Activated CD4-positive, alpha-beta memory T cell treated with anti-CD3 and anti-CD28 coated beads, Interleukin-2, amount 10 ng/mL, durations not matched to agents 7 days and 5 days (primary cell): Measurements from ENCODE around the gene PLD6. TPM values are rescaled to one million over a fixed set of nuclear protein-coding genes. Genes with fewer than 3 reads are reported as not detected.

Source experiments
- CTCF ChIA-PET: fragments of 350-600 bp; sonication (Branson Sonifier 250); formaldehyde crosslinking; loops from one replicate; lab custom pipeline; 2021; ENCODE audit warnings: antibody characterized with exemption, inconsistent platforms; lab: Charles Lee
- POLR2A ChIA-PET: fragments of 350-600 bp; sonication (Branson Sonifier 250); formaldehyde crosslinking; loops from one replicate; lab custom pipeline; 2021; ENCODE audit warnings: antibody characterized with exemption; lab: Charles Lee
- DNase-seq: peaks from one replicate; pipeline ENCODE4 v3.0.0-alpha.2; 2020
- H3K27ac Mint-ChIP-seq: one replicate; pipeline ENCODE4 v1.8.0; 2021; ENCODE audit warnings: mild to moderate bottlenecking, mixed read lengths
- H3K27me3 Mint-ChIP-seq: one replicate; pipeline ENCODE4 v1.8.0; 2021; ENCODE audit warnings: mixed read lengths
- H3K36me3 Mint-ChIP-seq: one replicate; pipeline ENCODE4 v1.8.0; 2021; ENCODE audit warnings: low read depth, mixed read lengths
- H3K4me1 Mint-ChIP-seq: one replicate; pipeline ENCODE4 v1.8.0; 2021; ENCODE audit warnings: mixed read lengths
- H3K4me3 Mint-ChIP-seq: one replicate; pipeline ENCODE4 v1.8.0; 2021; ENCODE audit warnings: mild to moderate bottlenecking, mixed read lengths
- H3K9me3 Mint-ChIP-seq: one replicate; pipeline ENCODE4 v1.8.0; 2021; ENCODE audit warnings: mixed read lengths
- total RNA-seq, 2 experiments: library from RNA; stranded (reverse); gene quantifications; one replicate each; pipeline ENCODE4 v1.2.3, GENCODE V29; 2021

The PLD6 gene
- total RNA-seq, 2 experiments from 2014 or later, result 6.3 to 6.6 TPM

- Mint-ChIP-seq H3K36me3 (peaks cover 83% of the 10 kb centered on the region), H3K27ac (peak overlapping the region; percentile 97), H3K4me3 (peak overlapping the region; percentile 75), H3K9me3 (no peaks in the 10 kb centered on the region), H3K27me3 (no peaks in the 10 kb centered on the region), H3K4me1 (peaks cover 94% of the 10 kb centered on the region)
- DNase-seq, result peak; percentile 58
- ChIA-PET POLR2A (interaction anchor here (0.6 to 5.4 kb wide), 12 partner anchors 9 to 100 kb away, joined by 3 to 45 read pairs (median 5); partner anchors contain the start of genes COPS3, FLCN and PLD6), CTCF (interaction anchor here (1.3 to 2.3 kb wide), 2 partner anchors 11 to 38 kb away, joined by 4 to 10 read pairs; no protein-coding TSS in a partner anchor)
These were observed 26.0 kb downstream of the PLD6 start for GRCh38 chr17:17180141-17180603.

GRCh38 chr17:17179371-17179827 is 26.7 kb downstream of the PLD6 start:
- ChIA-PET CTCF (interaction anchor here (1.3 to 2.3 kb wide), 2 partner anchors 11 to 37 kb away, joined by 4 to 10 read pairs; no protein-coding TSS in a partner anchor), POLR2A (interaction anchor here (0.6 to 5.4 kb wide), 15 partner anchors 9 to 316 kb away, joined by 3 to 45 read pairs (median 4); partner anchors contain the start of genes COPS3, FLCN, MPRIP and PLD6)
- peak overlapping the region; percentile 97 for H3K27ac Mint-ChIP-seq
- no peaks in the 10 kb centered on the region for H3K9me3 Mint-ChIP-seq
- DNase-seq, result peak; percentile 41
- peaks cover 91% of the 10 kb centered on the region for H3K4me1 Mint-ChIP-seq
- peaks cover 81% of the 10 kb centered on the region for H3K36me3 Mint-ChIP-seq
- no peaks in the 10 kb centered on the region for H3K27me3 Mint-ChIP-seq
- H3K4me3 Mint-ChIP-seq, result peak overlapping the region; percentile 75

- Mint-ChIP-seq H3K27ac (peak overlapping the region; percentile 97), H3K4me1 (peaks cover 89% of the 10 kb centered on the region), H3K4me3 (peak overlapping the region; percentile 62), H3K36me3 (peaks cover 87% of the 10 kb centered on the region), H3K27me3 (no peaks in the 10 kb centered on the region), H3K9me3 (no peaks in the 10 kb centered on the region)
- CTCF ChIA-PET, result interaction anchor here (1.2 to 1.5 kb wide), 2 partner anchors 21 to 28 kb away, joined by 3 to 4 read pairs; no protein-coding TSS in a partner anchor
- POLR2A ChIA-PET, result interaction anchor here (0.6 to 6.9 kb wide), 7 partner anchors 8 to 88 kb away, joined by 3 to 38 read pairs (median 4); no protein-coding TSS in a partner anchor
- no peak for DNase-seq
These were observed 29.0 kb downstream of the PLD6 start for GRCh38 chr17:17177176-17177575.

GRCh38 chr17:17176341-17176740 is 29.8 kb downstream of the PLD6 start:
- H3K27ac Mint-ChIP-seq, result peak overlapping the region; percentile 97
- CTCF ChIA-PET, result interaction anchor here (1.2 to 1.7 kb wide), 3 partner anchors 9 to 24 kb away, joined by 3 to 5 read pairs (median 4); no protein-coding TSS in a partner anchor
- no peaks in the 10 kb centered on the region for H3K27me3 Mint-ChIP-seq
- H3K36me3 Mint-ChIP-seq, result peaks cover 85% of the 10 kb centered on the region
- POLR2A ChIA-PET, result interaction anchor here (0.7 to 6.9 kb wide), 12 partner anchors 9 to 105 kb away, joined by 3 to 38 read pairs (median 5); partner anchors contain the start of genes COPS3 and FLCN
- peak overlapping the region; percentile 62 for H3K4me3 Mint-ChIP-seq
- peak; percentile 57 for DNase-seq
- H3K9me3 Mint-ChIP-seq, result no peaks in the 10 kb centered on the region
- H3K4me1 Mint-ChIP-seq, result peaks cover 88% of the 10 kb centered on the region

GRCh38 chr17:17175917-17176316 is 30.2 kb downstream of the PLD6 start:
- H3K4me1 Mint-ChIP-seq, result peaks cover 89% of the 10 kb centered on the region
- no peaks in the 10 kb centered on the region for H3K27me3 Mint-ChIP-seq
- ChIA-PET POLR2A (interaction anchor here (1.0 to 6.9 kb wide), 11 partner anchors 9 to 105 kb away, joined by 3 to 38 read pairs (median 6); partner anchors contain the start of genes COPS3 and FLCN), CTCF (interaction anchor here (1.1 to 1.7 kb wide), 4 partner anchors 9 to 25 kb away, joined by 3 to 5 read pairs (median 4); no protein-coding TSS in a partner anchor)
- H3K27ac Mint-ChIP-seq, result peak overlapping the region; percentile 97
- peak; percentile 40 for DNase-seq
- H3K4me3 Mint-ChIP-seq, result peak overlapping the region; percentile 62
- no peaks in the 10 kb centered on the region for H3K9me3 Mint-ChIP-seq
- H3K36me3 Mint-ChIP-seq, result peaks cover 86% of the 10 kb centered on the region

GRCh38 chr17:17175340-17175739 is 30.8 kb downstream of the PLD6 start:
- Mint-ChIP-seq H3K27me3 (no peaks in the 10 kb centered on the region), H3K27ac (peak overlapping the region; percentile 97), H3K4me1 (peaks cover 87% of the 10 kb centered on the region), H3K4me3 (no peak overlapping the region), H3K36me3 (peaks cover 81% of the 10 kb centered on the region), H3K9me3 (no peaks in the 10 kb centered on the region)
- DNase-seq, result no peak
- CTCF ChIA-PET, result interaction anchor here (1.1 to 1.7 kb wide), 4 partner anchors 10 to 25 kb away, joined by 3 to 5 read pairs (median 4); no protein-coding TSS in a partner anchor
- POLR2A ChIA-PET, result interaction anchor here (0.7 to 6.9 kb wide), 11 partner anchors 8 to 106 kb away, joined by 3 to 38 read pairs (median 6); partner anchors contain the start of genes COPS3 and FLCN

GRCh38 chr17:17173921-17174320 is 32.2 kb downstream of the PLD6 start:
- ChIA-PET POLR2A (interaction anchor here (1.1 to 6.9 kb wide), 7 partner anchors 12 to 107 kb away, joined by 3 to 38 read pairs (median 8); partner anchors contain the start of genes COPS3, FLCN and PLD6), CTCF (no interaction called here)
- no peak for DNase-seq
- Mint-ChIP-seq H3K27me3 (no peaks in the 10 kb centered on the region), H3K27ac (no peak overlapping the region), H3K4me3 (no peak overlapping the region), H3K36me3 (peaks cover 72% of the 10 kb centered on the region), H3K4me1 (peaks cover 78% of the 10 kb centered on the region), H3K9me3 (no peaks in the 10 kb centered on the region)

- POLR2A ChIA-PET, result interaction anchor here (0.9 to 6.9 kb wide), 5 partner anchors 8 to 63 kb away, joined by 4 to 38 read pairs (median 9); partner anchors contain the start of genes FLCN and PLD6
- H3K4me3 Mint-ChIP-seq, result no peak overlapping the region
- peaks cover 76% of the 10 kb centered on the region for H3K4me1 Mint-ChIP-seq
- H3K36me3 Mint-ChIP-seq, result peaks cover 71% of the 10 kb centered on the region
- DNase-seq, result no peak
- no peaks in the 10 kb centered on the region for H3K9me3 Mint-ChIP-seq
- CTCF ChIA-PET, result interaction anchor here (1.4 kb wide), 1 partner anchor 9 kb away, joined by 3 read pairs; no protein-coding TSS in a partner anchor
- H3K27me3 Mint-ChIP-seq, result no peaks in the 10 kb centered on the region
- peak overlapping the region; percentile 83 for H3K27ac Mint-ChIP-seq
These were observed 33.1 kb downstream of the PLD6 start for GRCh38 chr17:17172990-17173389.

DNA sequence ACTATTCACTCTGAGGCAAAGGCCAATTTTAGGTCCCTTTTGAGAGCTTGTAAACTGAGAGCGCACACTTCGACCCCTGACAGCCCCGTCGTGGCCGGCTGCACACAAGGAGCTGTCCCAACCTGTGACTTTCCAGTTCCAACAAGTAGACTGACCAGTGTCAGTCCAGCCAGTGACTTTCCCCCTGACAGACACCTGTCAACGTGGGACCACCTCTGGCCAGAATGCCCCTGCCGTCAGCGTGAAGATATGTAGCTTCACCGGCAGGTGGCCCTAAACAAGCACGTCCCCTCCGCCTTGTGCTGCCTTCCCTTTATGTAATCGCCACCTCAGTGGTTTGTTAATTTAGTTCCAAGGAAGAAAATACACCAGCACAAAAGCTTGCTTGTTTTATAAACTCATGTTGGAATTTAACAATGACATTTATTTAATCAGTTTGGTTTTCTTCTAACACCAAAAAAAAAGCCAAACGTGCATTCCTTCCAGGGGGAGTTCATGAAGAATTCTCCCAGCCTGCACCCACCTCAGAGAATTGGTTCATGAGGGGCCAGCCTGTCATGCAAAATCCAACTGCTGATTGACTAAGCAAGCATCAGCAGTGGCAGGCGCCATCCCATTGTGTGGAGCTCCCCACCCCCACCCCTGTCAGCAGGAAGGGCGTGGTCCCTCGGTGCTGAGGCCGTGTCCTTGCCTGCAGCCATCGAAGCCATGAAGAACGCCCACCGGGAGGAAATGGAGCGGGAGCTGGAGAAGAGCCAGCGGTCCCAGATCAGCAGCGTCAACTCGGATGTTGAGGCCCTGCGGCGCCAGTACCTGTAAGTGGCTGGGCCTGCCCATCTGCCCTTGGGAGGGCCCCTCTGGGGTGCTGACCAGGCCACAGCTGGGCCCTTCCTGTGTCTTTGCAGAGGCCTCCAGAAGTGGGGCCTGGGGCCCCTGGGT is 33.9 kb downstream of the PLD6 start:
- Mint-ChIP-seq H3K36me3 (peaks cover 65% of the 10 kb centered on the region), H3K27ac (peak overlapping the region; percentile 83), H3K4me3 (no peak overlapping the region), H3K27me3 (no peaks in the 10 kb centered on the region), H3K4me1 (peaks cover 69% of the 10 kb centered on the region), H3K9me3 (no peaks in the 10 kb centered on the region)
- ChIA-PET CTCF (interaction anchor here (1.4 kb wide), 1 partner anchor 10 kb away, joined by 3 read pairs; no protein-coding TSS in a partner anchor), POLR2A (interaction anchor here (0.9 to 6.9 kb wide), 6 partner anchors 9 to 64 kb away, joined by 3 to 38 read pairs (median 8); partner anchors contain the start of genes FLCN and PLD6)
- DNase-seq, result no peak

- POLR2A ChIA-PET, result interaction anchor here (1.2 to 6.9 kb wide), 3 partner anchors 14 to 38 kb away, joined by 3 to 38 read pairs (median 11); no protein-coding TSS in a partner anchor
- Mint-ChIP-seq H3K4me1 (peaks cover 62% of the 10 kb centered on the region), H3K9me3 (no peaks in the 10 kb centered on the region), H3K4me3 (no peak overlapping the region), H3K27ac (peak overlapping the region; percentile 58), H3K36me3 (peaks cover 60% of the 10 kb centered on the region), H3K27me3 (no peaks in the 10 kb centered on the region)
- CTCF ChIA-PET, result no interaction called here
- no peak for DNase-seq
These were observed 34.9 kb downstream of the PLD6 start for GRCh38 chr17:17171186-17171585.

DNA sequence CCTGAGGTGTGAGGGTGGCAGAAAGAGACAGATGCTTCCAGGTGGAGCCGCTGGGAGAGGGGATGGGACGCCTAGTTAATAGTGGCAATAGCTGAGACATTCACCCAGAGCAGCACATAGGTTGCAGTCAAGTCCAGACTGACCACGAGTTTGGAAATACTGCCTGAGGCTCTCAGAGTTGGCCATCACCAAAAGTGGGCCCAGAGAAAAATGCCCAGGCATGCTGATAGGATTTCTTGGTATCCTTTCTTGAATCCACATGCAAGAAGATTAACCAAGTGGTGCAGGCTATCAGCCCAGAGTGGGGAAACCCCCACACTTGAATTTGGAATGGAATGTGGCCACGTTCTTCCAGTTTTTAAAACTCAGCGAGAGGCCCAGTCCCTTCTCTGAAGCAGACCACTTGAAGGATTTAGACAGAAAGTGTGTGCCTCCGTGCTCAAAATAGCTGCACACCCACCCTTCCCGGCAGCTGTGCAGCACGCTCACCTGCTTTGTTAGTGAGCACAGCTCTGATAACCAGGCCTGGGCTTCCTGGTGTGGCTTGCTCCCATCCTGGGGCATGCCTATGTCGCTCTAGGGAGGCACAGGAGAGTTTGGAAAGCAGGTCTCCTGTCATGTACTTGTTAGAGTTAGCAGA is 35.7 kb downstream of the PLD6 start:
- H3K9me3 Mint-ChIP-seq, result no peaks in the 10 kb centered on the region
- H3K36me3 Mint-ChIP-seq, result peaks cover 58% of the 10 kb centered on the region
- ChIA-PET CTCF (interaction anchor here (0.6 kb wide), 1 partner anchor 49 kb away, joined by 3 read pairs; no protein-coding TSS in a partner anchor), POLR2A (no interaction called here)
- H3K4me1 Mint-ChIP-seq, result peaks cover 54% of the 10 kb centered on the region
- H3K27me3 Mint-ChIP-seq, result no peaks in the 10 kb centered on the region
- no peak for DNase-seq
- no peak overlapping the region for H3K4me3 Mint-ChIP-seq
- H3K27ac Mint-ChIP-seq, result peak overlapping the region; percentile 58
